ENCODE data around the gene CCNB2. TPM values are rescaled to one million over a fixed set of nuclear protein-coding genes. Genes with fewer than 3 reads are reported as not detected.

The CCNB2 gene
- total and polyA plus RNA-seq, 2 of the 8 experiments (the other 6 are each of a cell fraction or from before 2014, with no cell fraction given), result 70.7 to 92.1 TPM

- TF ChIP-seq CHD7 (IDR thresholded peaks at IDR 0.05; ENCODE audit: insufficient replicate concordance, low read length), result peak; percentile 69
Observed at GRCh38 chr15:59087731-59088130, 17.2 kb upstream of the CCNB2 start (continued).
